Jurkat, Clone E6-1 (cell line): ENCODE data around the gene HECA.
"Not testable (repeated sequence)": the region's sequence is repeated elsewhere in the genome, so short reads cannot be mapped to it uniquely, and the experiment has no call there.

Source experiments
- DNase-seq: peaks from one replicate; pipeline ENCODE4 v3.0.0-alpha.2; 2011; ENCODE audit warnings: low read depth, low spot score
- H3K4me3 ChIP-seq: 2 replicates; pipeline ENCODE4 v1.5.1; 2011; ENCODE audit warnings: mild to moderate bottlenecking, low read length, control low read depth, moderate library complexity

HECA gene

GRCh38 chr6:139133262-139134063 lies 1.4 kb upstream of the HECA start:
- no peak overlapping the region for H3K4me3 ChIP-seq
- DNase-seq, result no peak

GRCh38 chr6:139134064-139134395 lies 850 bp upstream of the HECA start:
- DNase-seq, result no peak
- H3K4me3 ChIP-seq, result no peak overlapping the region

- DNase-seq, result no peak
- peak overlapping the region; percentile 82 for H3K4me3 ChIP-seq
These were observed 982 bp downstream of the HECA start for GRCh38 chr6:139135578-139136545.

GRCh38 chr6:139137706-139138105 lies 2.8 kb downstream of the HECA start:
- no peak overlapping the region for H3K4me3 ChIP-seq
- DNase-seq, result no peak

- not testable (repeated sequence) for H3K4me3 ChIP-seq, DNase-seq
These were observed 6.0 kb downstream of the HECA start for GRCh38 chr6:139140854-139141253.

- DNase-seq, result no peak
- no peak overlapping the region for H3K4me3 ChIP-seq
These were observed 7.4 kb downstream of the HECA start for GRCh38 chr6:139142262-139142661.

GRCh38 chr6:139143111-139143510 lies 8.2 kb downstream of the HECA start:
- no peak overlapping the region for H3K4me3 ChIP-seq
- DNase-seq, result no peak

- no peak for DNase-seq
- H3K4me3 ChIP-seq, result no peak overlapping the region
These were observed 9.7 kb downstream of the HECA start for GRCh38 chr6:139144490-139145085.

- DNase-seq, result no peak
These were observed 10.8 kb downstream of the HECA start for GRCh38 chr6:139145661-139146060.

GRCh38 chr6:139146317-139146726 lies 11.4 kb downstream of the HECA start:
- no peak for DNase-seq

More at GRCh38 chr6:139145661-139146060, 10.8 kb downstream of the HECA start:
- H3K4me3 ChIP-seq, result no peak overlapping the region

GRCh38 chr6:139147628-139148027 lies 12.7 kb downstream of the HECA start:
- H3K4me3 ChIP-seq, result no peak overlapping the region
- no peak for DNase-seq

More at GRCh38 chr6:139146317-139146726, 11.4 kb downstream of the HECA start:
- no peak overlapping the region for H3K4me3 ChIP-seq

GRCh38 chr6:139148557-139149235 lies 13.8 kb downstream of the HECA start:
- H3K4me3 ChIP-seq, result no peak overlapping the region
- no peak for DNase-seq

- no peak for DNase-seq
- no peak overlapping the region for H3K4me3 ChIP-seq
These were observed 14.5 kb downstream of the HECA start for GRCh38 chr6:139149383-139149782.

GRCh38 chr6:139150920-139151319 lies 16.0 kb downstream of the HECA start:
- no peak for DNase-seq
- no peak overlapping the region for H3K4me3 ChIP-seq

- DNase-seq, result no peak
These were observed 16.7 kb downstream of the HECA start for GRCh38 chr6:139151425-139152087.

GRCh38 chr6:139152088-139152891 lies 17.4 kb downstream of the HECA start:
- DNase-seq, result no peak
- no peak overlapping the region for H3K4me3 ChIP-seq

More at GRCh38 chr6:139151425-139152087, 16.7 kb downstream of the HECA start:
- H3K4me3 ChIP-seq, result no peak overlapping the region

GRCh38 chr6:139152892-139153271 lies 18.0 kb downstream of the HECA start:
- DNase-seq, result no peak
- H3K4me3 ChIP-seq, result no peak overlapping the region

GRCh38 chr6:139153855-139154254 lies 19.0 kb downstream of the HECA start:
- DNase-seq, result no peak
- H3K4me3 ChIP-seq, result no peak overlapping the region
